ENCODE measurements around the gene IMMP2L.

The IMMP2L gene

GRCh38 chr7:111238886-111239285, 323.4 kb downstream of the IMMP2L start:
- no peak overlapping the region for H3K9ac ChIP-seq (ENCODE audit: low read depth, low read length)
- no peaks in the 10 kb centered on the region for H3K79me2 ChIP-seq (ENCODE audit: insufficient read depth, low read length)
- DNase-seq (no peak), ATAC-seq (ENCODE audit: insufficient read depth, low read depth) (no peak)
- no peaks in the 10 kb centered on the region for H3K36me3 ChIP-seq (ENCODE audit: insufficient read depth, low read length)
- H3K4me1 ChIP-seq (ENCODE audit: insufficient read depth, low read length) = no peaks in the 10 kb centered on the region
- H3K27ac ChIP-seq (ENCODE audit: low read length) = no peak overlapping the region
- H3K4me2 ChIP-seq (ENCODE audit: insufficient read depth, low read length) = 0 out of 2 replicates have a peak overlapping the region, but pooled peaks have one; percentile 18
- no peak overlapping the region for H2AFZ ChIP-seq (ENCODE audit: low read depth, low read length)
- H3K9me3 ChIP-seq (ENCODE audit: insufficient read depth, low read length, severe bottlenecking) = no peaks in the 10 kb centered on the region
- no peak for TF ChIP-seq EZH2 (IDR thresholded peaks at IDR 0.05; ENCODE audit: borderline replicate concordance, low read depth, low read length, severe bottlenecking)
- TF ChIP-seq, protein P1, sequence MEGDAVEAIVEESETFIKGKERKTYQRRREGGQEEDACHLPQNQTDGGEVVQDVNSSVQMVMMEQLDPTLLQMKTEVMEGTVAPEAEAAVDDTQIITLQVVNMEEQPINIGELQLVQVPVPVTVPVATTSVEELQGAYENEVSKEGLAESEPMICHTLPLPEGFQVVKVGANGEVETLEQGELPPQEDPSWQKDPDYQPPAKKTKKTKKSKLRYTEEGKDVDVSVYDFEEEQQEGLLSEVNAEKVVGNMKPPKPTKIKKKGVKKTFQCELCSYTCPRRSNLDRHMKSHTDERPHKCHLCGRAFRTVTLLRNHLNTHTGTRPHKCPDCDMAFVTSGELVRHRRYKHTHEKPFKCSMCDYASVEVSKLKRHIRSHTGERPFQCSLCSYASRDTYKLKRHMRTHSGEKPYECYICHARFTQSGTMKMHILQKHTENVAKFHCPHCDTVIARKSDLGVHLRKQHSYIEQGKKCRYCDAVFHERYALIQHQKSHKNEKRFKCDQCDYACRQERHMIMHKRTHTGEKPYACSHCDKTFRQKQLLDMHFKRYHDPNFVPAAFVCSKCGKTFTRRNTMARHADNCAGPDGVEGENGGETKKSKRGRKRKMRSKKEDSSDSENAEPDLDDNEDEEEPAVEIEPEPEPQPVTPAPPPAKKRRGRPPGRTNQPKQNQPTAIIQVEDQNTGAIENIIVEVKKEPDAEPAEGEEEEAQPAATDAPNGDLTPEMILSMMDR (IDR thresholded peaks at IDR 0.05; ENCODE audit: borderline replicate concordance, extremely low read depth, low read length, poor library complexity, severe bottlenecking) = no peak
- no peaks in the 10 kb centered on the region for H3K27me3 ChIP-seq (ENCODE audit: insufficient read depth, low read length, poor library complexity)
- no peaks in the 10 kb centered on the region for H4K20me1 ChIP-seq (ENCODE audit: insufficient read depth, low read length)
- H3K4me3 ChIP-seq (ENCODE audit: low read depth in 1 of 2, low read length in 2 of 2) = no peak overlapping the region

- Histone ChIP-seq H2AFZ (ENCODE audit: low read depth, low read length) (no peak overlapping the region), H3K9ac (ENCODE audit: low read depth, low read length) (no peak overlapping the region), H3K4me1 (ENCODE audit: insufficient read depth, low read length) (no peaks in the 10 kb centered on the region), H3K79me2 (ENCODE audit: insufficient read depth, low read length) (no peaks in the 10 kb centered on the region), H3K4me2 (ENCODE audit: insufficient read depth, low read length) (no peak overlapping the region), H3K9me3 (ENCODE audit: insufficient read depth, low read length, severe bottlenecking) (no peaks in the 10 kb centered on the region), H4K20me1 (ENCODE audit: insufficient read depth, low read length) (no peaks in the 10 kb centered on the region), H3K36me3 (ENCODE audit: insufficient read depth, low read length) (no peaks in the 10 kb centered on the region), H3K27me3 (ENCODE audit: insufficient read depth, low read length, poor library complexity) (no peaks in the 10 kb centered on the region), H3K4me3 (ENCODE audit: low read depth in 1 of 2, low read length in 2 of 2) (no peak overlapping the region), H3K27ac (ENCODE audit: low read length) (no peak overlapping the region)
- DNase-seq = no peak
- TF ChIP-seq, protein P1 (IDR thresholded peaks at IDR 0.05; ENCODE audit: borderline replicate concordance, extremely low read depth, low read length, poor library complexity, severe bottlenecking) = no peak
- TF ChIP-seq EZH2 (IDR thresholded peaks at IDR 0.05; ENCODE audit: borderline replicate concordance, low read depth, low read length, severe bottlenecking) = no peak
- ATAC-seq (ENCODE audit: insufficient read depth, low read depth) = no peak
These were observed 326.6 kb downstream of the IMMP2L start for GRCh38 chr7:111235709-111236108.

DNA sequence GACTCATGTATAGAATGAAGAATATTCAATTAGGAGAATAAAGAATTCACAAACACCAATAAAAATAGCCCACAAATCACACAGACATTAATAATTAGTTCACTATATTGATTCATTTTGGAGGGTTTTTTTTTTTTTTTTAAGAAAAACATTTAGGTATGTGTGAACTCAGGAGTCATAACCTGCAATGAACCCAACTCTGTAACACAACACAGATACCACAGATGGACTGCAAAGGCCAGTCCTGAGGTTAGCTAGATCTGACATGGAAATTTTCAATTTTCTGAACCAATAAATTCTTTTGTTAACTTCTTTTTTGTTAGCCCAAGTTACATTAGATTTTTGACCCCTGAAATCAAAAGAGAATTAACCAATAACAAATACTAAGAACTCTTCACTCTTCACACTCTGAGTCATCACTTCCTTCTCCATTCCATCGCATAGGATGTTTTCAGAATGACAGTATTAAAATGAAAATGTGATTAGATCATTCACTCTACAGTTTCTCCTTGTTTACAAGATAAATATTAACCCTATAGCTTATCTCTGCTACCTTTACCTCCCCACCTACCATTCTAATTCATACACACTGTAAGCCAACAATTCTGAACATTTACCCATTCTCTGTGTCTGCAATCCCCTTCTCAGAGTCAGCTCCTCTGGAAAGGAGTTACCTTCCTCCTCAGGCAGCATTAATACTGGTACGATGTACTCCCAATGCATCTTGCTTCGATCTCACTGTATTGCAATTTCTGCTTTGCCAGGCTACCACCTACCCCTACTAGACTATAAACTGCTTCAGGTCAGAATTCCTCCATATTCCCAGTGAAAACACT, 329.8 kb downstream of the IMMP2L start:
- Histone ChIP-seq H3K4me1 (ENCODE audit: insufficient read depth, low read length) (no peaks in the 10 kb centered on the region), H3K9me3 (ENCODE audit: insufficient read depth, low read length, severe bottlenecking) (no peaks in the 10 kb centered on the region), H4K20me1 (ENCODE audit: insufficient read depth, low read length) (no peaks in the 10 kb centered on the region), H3K4me2 (ENCODE audit: insufficient read depth, low read length) (no peak overlapping the region), H3K9ac (ENCODE audit: low read depth, low read length) (no peak overlapping the region), H3K4me3 (ENCODE audit: low read depth in 1 of 2, low read length in 2 of 2) (no peak overlapping the region), H2AFZ (ENCODE audit: low read depth, low read length) (no peak overlapping the region), H3K36me3 (ENCODE audit: insufficient read depth, low read length) (no peaks in the 10 kb centered on the region), H3K79me2 (ENCODE audit: insufficient read depth, low read length) (no peaks in the 10 kb centered on the region), H3K27ac (ENCODE audit: low read length) (no peak overlapping the region), H3K27me3 (ENCODE audit: insufficient read depth, low read length, poor library complexity) (no peaks in the 10 kb centered on the region)
- TF ChIP-seq, protein P1 (IDR thresholded peaks at IDR 0.05; ENCODE audit: borderline replicate concordance, extremely low read depth, low read length, poor library complexity, severe bottlenecking) = no peak
- TF ChIP-seq EZH2 (IDR thresholded peaks at IDR 0.05; ENCODE audit: borderline replicate concordance, low read depth, low read length, severe bottlenecking) = no peak
- ATAC-seq (ENCODE audit: insufficient read depth, low read depth) (no peak), DNase-seq (no peak)
